HG03520 (cell line): Measurements from ENCODE around the gene COQ3.
"Not testable (repeated sequence)": the region's sequence is repeated elsewhere in the genome, so short reads cannot be mapped to it uniquely, and the experiment has no call there.

Source experiments
- ATAC-seq: cut with Tn5 transposase; IDR thresholded peaks from one replicate; pipeline ENCODE4 v1.9.1; 2021; ENCODE audit warnings: mild to moderate bottlenecking, moderate library complexity; ENCODE audit not compliant: unreplicated experiment

The COQ3 gene

DNA sequence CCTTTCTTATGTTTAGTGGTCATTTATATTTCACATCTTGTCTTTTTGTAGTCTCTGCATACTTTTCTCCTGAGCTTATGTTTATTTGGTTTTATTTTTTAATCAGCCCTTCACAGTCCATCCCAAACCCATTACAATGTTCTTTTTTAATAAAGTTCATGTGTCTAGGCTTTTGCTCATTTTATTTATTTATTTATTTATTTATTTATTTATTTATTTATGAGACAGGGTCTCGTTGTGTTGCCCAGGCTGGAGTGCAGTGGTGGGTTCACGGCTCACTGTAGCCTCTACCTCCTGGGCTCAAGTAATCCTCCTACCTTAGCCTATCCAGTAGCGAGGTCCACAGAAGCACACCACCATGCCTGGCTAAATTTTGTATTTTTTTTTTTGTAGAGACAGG is 3.1 kb downstream of the COQ3 start:
- no peak for ATAC-seq

DNA sequence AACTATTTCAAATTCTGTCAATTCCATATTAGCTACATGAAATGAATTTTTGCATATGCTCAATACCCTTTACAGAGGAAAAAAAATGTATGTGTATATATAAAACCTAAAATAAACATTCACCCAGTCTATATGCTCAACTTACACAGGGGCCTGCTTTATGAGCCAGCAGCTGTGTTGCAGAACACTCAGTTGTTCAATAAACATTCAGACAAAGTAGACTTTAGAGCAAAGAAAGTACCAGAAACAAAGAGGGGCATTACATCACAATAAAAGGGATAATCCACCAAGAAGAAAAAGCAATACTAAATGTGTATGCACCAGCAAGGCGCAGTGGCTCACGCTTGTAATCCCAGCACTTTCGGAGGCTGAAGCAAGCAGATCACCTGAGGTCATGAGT is 9.5 kb downstream of the COQ3 start:
- ATAC-seq, result no peak

- ATAC-seq, result no peak
These were observed 15.4 kb downstream of the COQ3 start for GRCh38 chr6:99378636-99379035.

DNA sequence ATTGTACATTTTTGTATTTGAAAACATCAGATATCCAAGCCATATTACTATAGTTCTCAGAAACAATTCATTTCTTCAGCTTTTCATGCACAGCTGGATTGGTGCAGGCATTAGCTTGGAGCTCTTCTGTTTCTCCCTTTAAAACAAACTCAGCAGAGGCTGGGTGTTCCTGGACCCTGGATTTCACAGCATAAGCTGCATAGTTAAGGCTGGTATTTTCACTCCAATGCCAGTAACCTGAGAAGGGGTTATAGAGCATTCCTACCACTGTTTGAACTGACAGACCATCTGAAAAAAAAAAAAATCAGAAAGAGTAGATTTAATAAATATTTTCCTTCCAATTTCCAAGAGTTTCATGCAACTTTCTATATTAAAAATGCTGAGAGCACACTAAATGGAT is 24.5 kb downstream of the COQ3 start:
- ATAC-seq, result no peak

DNA sequence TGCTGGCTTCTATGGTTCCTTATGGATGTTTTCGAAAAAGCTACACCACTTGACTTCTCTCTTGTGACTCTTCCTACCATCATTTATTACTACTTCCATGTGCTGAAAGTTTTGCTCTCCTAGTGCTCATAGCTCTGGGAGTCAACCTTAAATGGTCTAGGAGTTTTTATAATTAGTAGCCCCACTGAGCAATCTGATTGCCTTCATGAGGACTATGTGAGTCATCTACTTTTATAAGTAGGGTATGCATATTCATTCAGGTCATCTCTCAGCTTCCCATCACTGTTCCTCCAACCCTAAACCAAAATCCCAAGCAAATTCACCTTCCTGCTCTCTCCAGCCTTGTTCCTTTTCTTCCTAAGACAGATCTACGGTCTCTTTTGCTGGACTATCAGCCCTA is 27.1 kb downstream of the COQ3 start:
- no peak for ATAC-seq

- ATAC-seq, result peak; percentile 95
These were observed 30.0 kb downstream of the COQ3 start for GRCh38 chr6:99364026-99364425.

- ATAC-seq, result no peak
These were observed 31.2 kb downstream of the COQ3 start for GRCh38 chr6:99362678-99363268.

DNA sequence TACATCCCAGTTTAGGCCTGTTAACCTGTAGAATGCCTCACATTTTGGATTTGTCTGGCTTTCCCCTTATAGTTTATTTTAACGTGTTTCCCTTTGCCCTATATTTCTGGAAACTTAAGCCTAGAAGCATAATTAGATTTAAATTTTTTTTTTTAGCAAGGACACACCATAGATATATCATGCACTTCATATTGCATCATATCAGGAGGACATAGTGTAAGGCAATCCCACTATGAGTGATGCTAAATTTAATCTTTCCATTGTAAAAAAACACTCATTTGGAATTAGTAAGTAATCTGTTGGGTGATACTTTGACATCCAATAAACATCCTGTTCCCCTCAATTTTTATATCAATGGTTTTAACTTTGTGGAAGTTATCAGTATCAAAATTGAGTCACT is 34.2 kb downstream of the COQ3 start:
- ATAC-seq, result no peak

- no peak for ATAC-seq
These were observed 37.4 kb downstream of the COQ3 start for GRCh38 chr6:99356641-99357040.

- no peak for ATAC-seq
These were observed 39.0 kb downstream of the COQ3 start for GRCh38 chr6:99354983-99355382.

- no peak for ATAC-seq
These were observed 40.9 kb downstream of the COQ3 start for GRCh38 chr6:99353126-99353525.

GRCh38 chr6:99350573-99350972 is 43.4 kb downstream of the COQ3 start:
- ATAC-seq, result no peak

DNA sequence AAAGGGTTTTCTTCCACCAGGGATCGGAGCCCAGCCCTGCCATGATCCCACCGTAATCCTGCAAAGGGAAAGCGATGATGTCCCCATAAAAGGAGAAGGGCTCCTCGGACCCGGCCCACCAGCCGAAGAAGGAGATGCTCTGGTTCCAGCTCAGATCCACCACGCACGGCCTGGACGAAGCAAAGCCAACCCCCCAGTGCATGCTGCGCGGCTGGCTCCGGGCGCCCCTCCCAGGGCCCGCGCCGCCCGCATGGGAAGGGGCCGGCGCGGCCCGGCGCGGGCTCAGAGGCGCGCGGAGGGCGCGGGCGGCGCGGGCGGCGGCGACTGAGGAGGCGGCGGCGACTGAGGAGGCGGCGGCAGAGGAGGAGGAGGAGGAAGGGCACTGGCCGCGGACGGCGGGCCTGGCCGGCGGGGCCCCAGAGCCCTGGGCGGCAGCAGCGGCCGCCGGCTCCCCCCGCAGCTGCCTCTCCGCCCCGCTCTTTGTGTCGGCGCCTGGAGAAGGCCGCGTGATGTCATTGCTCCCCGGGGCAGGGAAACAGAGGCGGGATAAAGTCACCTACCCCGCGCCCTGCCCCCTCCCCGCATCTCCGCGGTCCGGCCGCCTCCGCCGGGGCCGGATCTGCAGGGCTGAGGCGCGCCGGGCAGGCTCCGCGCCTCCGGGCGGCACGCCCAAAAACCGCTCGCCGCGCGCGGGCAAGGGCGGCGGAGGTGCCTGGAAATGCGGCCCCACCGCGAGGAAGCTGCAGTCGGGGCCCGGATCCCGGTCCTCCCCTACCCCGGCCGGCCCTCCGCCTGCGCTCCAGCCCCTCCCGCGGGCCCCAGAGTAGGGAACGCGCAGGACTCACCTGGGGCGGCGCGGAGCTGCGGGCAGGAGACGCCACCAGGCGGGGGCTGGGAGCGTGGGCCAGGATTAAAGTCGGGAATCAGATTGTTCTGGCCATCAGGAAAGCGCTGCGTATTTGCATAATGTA is 44.5 kb downstream of the COQ3 start, which contains the start of gene FAXC:
TSS of gene FAXC (minus strand) at position 504 of the 971 bp plus-strand sequence. CDS start at position 202, 302 bp downstream.
- no peak for ATAC-seq

- ATAC-seq, result no peak
These were observed 45.5 kb downstream of the COQ3 start for GRCh38 chr6:99348288-99349170.

- ATAC-seq, result no peak
These were observed 46.2 kb downstream of the COQ3 start for GRCh38 chr6:99347804-99348203.

DNA sequence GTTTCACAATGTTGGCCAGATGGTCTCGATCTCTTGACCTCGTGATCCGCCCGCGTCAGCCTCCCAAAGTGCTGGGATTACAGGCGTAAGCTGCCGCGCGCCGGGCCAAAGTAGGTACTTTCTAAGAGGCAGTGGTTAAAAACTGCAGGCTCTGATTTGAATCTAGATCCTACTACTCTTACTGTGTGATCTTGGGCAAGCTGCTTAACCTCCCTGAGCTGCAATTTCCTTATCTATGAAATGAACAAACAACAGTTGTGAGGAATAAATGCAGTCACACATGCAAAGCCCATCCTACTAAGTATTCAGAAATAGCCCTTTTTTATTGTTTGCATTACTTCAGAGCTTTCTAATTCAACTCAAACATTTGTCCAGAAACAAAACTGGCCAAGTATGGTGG is 47.4 kb downstream of the COQ3 start:
- no peak for ATAC-seq

- no peak for ATAC-seq
These were observed 48.8 kb downstream of the COQ3 start for GRCh38 chr6:99345164-99345563.

- no peak for ATAC-seq
These were observed 49.7 kb downstream of the COQ3 start for GRCh38 chr6:99344289-99344688.

DNA sequence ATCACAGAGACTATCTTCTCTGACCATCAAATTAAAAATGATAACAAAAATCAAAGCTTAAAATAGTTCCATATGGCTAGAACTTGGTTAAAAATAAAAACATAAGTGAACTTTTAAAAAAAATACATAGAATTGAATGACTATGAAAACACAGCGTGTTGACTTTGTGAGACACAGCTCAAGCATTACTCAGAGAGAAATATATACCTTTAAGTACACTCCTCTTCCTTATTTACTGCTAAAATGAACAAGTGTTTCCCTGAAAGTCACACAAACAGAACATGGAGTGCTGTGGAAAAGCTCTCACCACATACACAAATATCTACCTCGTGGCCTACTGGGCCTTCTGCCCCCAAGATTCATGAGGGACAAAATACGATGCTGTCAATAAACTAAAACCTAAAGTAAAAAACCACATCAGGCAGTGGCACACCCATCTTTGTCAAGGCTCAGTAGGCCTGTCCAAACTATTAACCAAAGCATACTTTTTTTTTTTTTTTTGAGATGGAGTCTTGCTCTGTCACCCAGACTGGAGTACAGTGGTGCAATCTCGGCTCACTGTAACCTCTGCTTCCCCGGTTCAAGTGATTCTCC is 52.0 kb downstream of the COQ3 start:
- no peak for ATAC-seq

DNA sequence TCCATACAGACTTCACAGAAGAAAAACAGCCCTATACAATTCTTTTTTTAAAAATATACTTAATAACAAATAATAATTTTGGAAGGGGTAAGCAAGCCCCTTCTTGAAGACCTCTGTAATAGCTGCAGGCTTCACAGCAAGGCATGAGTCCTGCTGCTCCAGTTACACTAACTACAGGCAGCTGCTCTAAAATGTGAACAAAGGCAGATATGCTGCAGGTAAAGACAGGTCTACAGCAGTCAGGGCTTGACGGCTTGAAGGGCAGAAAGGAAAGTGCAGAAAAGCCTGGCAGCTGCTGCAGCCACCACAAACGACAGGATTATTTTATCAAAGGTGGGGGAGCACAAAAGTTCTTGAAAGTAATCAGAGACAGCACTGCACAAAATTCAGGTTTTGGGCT is 55.8 kb downstream of the COQ3 start:
- ATAC-seq, result no peak

DNA sequence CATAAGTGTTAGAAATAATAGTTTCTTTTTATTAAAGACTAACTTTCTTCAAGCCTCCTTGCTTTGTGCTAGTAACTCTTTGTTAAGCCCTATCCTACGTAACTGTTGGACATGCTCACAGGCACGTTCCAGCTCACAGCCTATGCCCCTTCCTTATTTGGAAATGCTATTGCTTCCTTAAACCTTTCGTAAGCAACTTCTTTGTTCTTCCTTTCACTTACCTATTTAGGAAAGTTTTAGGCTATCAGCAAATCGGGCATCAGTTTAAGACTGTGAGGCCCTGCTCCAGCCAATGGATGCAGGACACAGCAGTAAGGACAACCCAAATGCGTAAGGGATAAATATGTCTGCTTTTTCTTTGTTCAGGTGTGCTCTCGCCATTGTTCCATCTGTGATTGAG is 58.7 kb downstream of the COQ3 start:
- ATAC-seq, result not testable (repeated sequence)
